ENCODE data around the gene RIN2. TPM values are rescaled to one million over a fixed set of nuclear protein-coding genes. Genes with fewer than 3 reads are reported as not detected.
A peak's percentile ranks its signal among the peaks of the same experiment; 100 is the strongest.

The RIN2 gene
- total RNA-seq, result 10 to 100 TPM; 60.9 to 88.3 (median 83.2) TPM

GRCh38 chr20:19758133-19758500, at the start of gene RIN2:
Gene RIN2 (plus strand): TSS chr20:19758258. CDS start chr20:19889602, 131,344 bp downstream.
- no peak for TF ChIP-seq POLR2A (IDR thresholded peaks at IDR 0.05)
- no peak for TF ChIP-seq CTCF (IDR thresholded peaks at IDR 0.05)
- DNase-seq (ENCODE audit: low spot score in 2 of 2), result peak in 1 of 2 donors; percentile 59
- peak within 1 kb of the TSS; percentile 78 for H3K4me3 ChIP-seq (ENCODE audit: low read depth, poor library complexity, severe bottlenecking)
- 0% methylated on average over 20 to 22 of the region's 25 CpGs for WGBS, 2 donors
- intact Hi-C loops (cut with DNase I; ENCODE audit: low total_unique reads), result no loop called here

- WGBS, 2 donors, result 90 to 100% methylated on average over 1 of the region's 1 CpG
Observed at GRCh38 chr20:19709635-19710335, 48.3 kb upstream of the RIN2 start.

GRCh38 chr20:19710336-19711120, 47.5 kb upstream of the RIN2 start:
- no peak overlapping the region for H3K4me3 ChIP-seq (ENCODE audit: low read depth, poor library complexity, severe bottlenecking)
- intact Hi-C loops (cut with DNase I; ENCODE audit: low total_unique reads), result no loop called here
- WGBS, 2 donors, result 56 to 59% methylated on average over 5 of the region's 5 CpGs
- DNase-seq (ENCODE audit: low spot score in 2 of 2), result no peak
- TF ChIP-seq POLR2A (IDR thresholded peaks at IDR 0.05) (no peak), CTCF (IDR thresholded peaks at IDR 0.05) (no peak)

More at GRCh38 chr20:19709635-19710335, 48.3 kb upstream of the RIN2 start:
- intact Hi-C loops (cut with DNase I; ENCODE audit: low total_unique reads), result no loop called here
- DNase-seq (ENCODE audit: low spot score in 2 of 2), result no peak
- TF ChIP-seq CTCF (IDR thresholded peaks at IDR 0.05) (no peak), POLR2A (IDR thresholded peaks at IDR 0.05) (no peak)
- no peak overlapping the region for H3K4me3 ChIP-seq (ENCODE audit: low read depth, poor library complexity, severe bottlenecking)

GRCh38 chr20:19711126-19711525, 46.9 kb upstream of the RIN2 start:
- intact Hi-C loops (cut with DNase I; ENCODE audit: low total_unique reads), result no loop called here
- H3K4me3 ChIP-seq (ENCODE audit: low read depth, poor library complexity, severe bottlenecking), result no peak overlapping the region
- WGBS, 2 donors, result 85% methylated on average over 11 of the region's 11 CpGs
- TF ChIP-seq CTCF (IDR thresholded peaks at IDR 0.05), result peak in 1 of 3 donors; percentile 74
- TF ChIP-seq POLR2A (IDR thresholded peaks at IDR 0.05), result no peak
- DNase-seq (ENCODE audit: low spot score in 2 of 2), result peak in 1 of 2 donors; percentile 29

- TF ChIP-seq CTCF (IDR thresholded peaks at IDR 0.05) (no peak), POLR2A (IDR thresholded peaks at IDR 0.05) (no peak)
- H3K4me3 ChIP-seq (ENCODE audit: low read depth, poor library complexity, severe bottlenecking), result no peak overlapping the region
- WGBS, 2 donors, result 59 to 68% methylated on average over 4 of the region's 4 CpGs
- DNase-seq (ENCODE audit: low spot score in 2 of 2), result peak in 1 of 2 donors; percentile 15
- intact Hi-C loops (cut with DNase I; ENCODE audit: low total_unique reads), result no loop called here
Observed at GRCh38 chr20:19712721-19713260, 45.3 kb upstream of the RIN2 start.
